ENCODE measurements around the gene SPINT4.
"Not testable (repeated sequence)": the region's sequence is repeated elsewhere in the genome, so short reads cannot be mapped to it uniquely, and the experiment has no call there.

The SPINT4 gene

DNA sequence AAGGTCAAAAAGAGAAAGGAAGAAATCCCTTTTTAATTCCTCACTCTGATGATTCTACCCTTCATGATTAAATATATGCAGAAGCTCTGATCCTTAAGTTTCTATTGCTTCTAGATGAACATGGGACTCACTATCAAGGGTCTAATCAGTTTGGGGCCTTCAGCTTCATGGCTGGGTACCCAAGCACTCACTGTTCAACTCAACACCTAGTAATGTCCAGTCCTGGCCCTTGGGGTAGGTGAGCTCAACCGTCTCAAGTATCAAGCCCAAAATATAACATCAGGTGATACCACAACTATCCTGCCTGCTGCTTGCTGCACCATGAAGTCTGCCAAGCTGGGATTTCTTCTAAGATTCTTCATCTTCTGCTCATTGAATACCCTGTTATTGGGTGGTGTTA lies at the start of gene SPINT4:
Gene SPINT4, plus strand, starts transcription at position 301 of the 400 bp plus-strand sequence. Its CDS starts 21 bp downstream, at position 322.
- intact Hi-C loops (cut with DNase I) = no loop called here
- DNase-seq = no peak

DNA sequence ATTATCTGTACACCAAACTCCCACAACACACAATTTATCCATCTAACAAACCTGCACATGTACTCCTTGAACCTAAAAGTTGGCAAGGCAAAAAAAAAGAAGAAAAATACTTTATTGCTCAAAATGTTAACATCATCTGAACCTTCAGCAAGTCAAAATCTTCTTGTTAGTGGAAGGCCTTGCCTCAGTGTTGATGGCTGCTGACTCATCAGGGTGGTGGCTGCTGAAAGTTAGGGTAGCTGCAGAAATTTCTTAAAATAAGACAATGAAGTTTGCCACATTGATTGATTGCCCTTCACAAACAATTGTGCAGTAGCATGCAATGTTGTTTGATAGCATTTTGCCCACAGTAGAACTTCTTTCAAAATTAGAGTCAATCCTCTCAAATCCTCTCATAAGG lies 49.4 kb upstream of the SPINT4 start:
- peak in 1 of 42 donors; percentile 5 for DNase-seq
- intact Hi-C loops (cut with DNase I) = no loop called here

GRCh38 chr20:45679650-45680049 lies 42.5 kb upstream of the SPINT4 start:
- DNase-seq = no peak
- intact Hi-C loops (cut with DNase I) = no loop called here

DNA sequence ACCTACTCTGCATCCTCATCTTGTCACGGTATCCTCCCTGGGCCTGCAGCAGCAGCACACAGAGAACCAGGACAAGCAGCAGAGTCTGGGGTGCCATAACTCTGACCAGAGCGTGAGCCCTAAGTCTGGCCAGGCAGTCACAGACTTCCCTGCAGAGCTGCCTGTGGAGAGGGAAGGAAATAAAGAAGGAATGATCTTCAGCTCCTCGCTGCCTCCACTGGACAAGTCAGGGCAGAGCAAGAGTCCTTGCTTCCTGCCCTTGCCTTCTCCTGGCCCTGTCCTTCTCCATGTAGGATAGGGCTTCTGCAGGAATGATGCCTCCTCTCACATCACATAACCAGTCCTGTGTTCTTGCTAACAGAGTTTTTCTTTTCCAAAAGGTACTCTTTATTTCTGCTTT lies 36.3 kb upstream of the SPINT4 start:
- intact Hi-C loops (cut with DNase I) = no loop called here
- no peak for DNase-seq

- intact Hi-C loops (cut with DNase I) = not testable (repeated sequence)
Observed at GRCh38 chr20:45693346-45693745, 28.8 kb upstream of the SPINT4 start.

DNA sequence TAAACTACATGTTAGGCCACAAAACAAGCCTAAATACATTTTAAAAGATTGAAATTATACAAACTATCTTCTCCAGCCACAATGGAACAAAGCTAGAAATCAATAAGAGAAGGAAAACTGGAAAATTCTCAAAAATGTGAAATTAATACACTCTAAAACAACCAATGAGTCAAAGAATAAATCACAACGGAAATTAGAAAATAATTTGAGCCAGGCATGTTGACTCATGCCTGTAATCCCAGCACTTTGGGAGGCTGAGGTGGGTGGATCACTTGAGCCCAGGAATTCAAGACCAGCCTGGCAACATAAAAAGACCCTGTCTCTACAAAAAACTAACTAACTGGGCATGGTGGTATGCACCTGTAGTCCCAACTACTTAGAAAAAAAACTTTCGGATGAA lies 26.7 kb upstream of the SPINT4 start:
- intact Hi-C loops (cut with DNase I) = no loop called here

More at GRCh38 chr20:45693346-45693745, 28.8 kb upstream of the SPINT4 start:
- DNase-seq = not testable (repeated sequence)

DNA sequence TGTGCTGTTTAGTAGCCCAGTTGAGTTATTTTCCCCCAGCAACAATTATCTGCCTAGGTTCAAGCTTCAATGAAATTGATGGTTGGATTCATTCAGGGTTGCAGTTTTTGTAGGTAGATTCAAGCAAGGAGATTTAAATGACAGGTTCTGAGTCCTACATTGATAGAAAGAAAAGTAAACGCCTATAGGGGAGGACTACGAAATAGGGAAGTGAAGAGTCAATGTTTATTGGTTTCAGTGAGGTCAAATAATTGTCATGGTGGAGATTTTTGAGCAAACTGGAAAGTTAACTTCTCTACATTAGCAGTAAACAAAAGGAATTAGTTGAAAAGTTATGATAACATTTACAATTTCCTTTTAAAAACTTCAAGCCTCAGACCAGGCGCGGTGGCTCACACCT lies 21.0 kb upstream of the SPINT4 start:
- no peak for DNase-seq
- intact Hi-C loops (cut with DNase I) = no loop called here

More for the DNA sequence above, 26.7 kb upstream of the SPINT4 start:
- no peak for DNase-seq

DNA sequence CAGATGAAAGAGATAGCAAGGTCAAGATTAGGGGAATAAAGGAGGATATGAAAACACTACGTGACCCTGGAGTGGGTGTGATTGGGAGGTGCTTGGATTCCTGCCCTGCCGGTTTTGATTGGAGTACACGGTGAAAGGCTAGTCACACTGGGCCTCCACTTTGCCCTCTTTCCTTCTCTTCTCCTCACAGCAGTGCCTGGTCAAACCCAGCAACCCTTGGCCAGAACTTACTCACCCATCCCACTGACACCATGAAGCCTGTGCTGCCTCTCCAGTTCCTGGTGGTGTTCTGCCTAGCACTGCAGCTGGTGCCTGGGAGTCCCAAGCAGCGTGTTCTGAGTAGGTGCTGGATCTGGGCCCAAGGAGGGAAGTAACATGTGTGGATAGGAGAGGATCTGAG lies 20.3 kb upstream of the SPINT4 start, which contains the start of gene WFDC13:
Gene WFDC13, plus strand, starts transcription at position 166 of the 400 bp plus-strand sequence. Its CDS starts 86 bp downstream, at position 252.
- no peak for DNase-seq
- intact Hi-C loops (cut with DNase I) = no loop called here

- intact Hi-C loops (cut with DNase I) = no loop called here
- DNase-seq = peak in 1 of 42 donors; percentile 1
Observed at GRCh38 chr20:45704969-45705637, 17.0 kb upstream of the SPINT4 start, which contains the start of gene WFDC10B. Gene WFDC10B (minus strand): TSS chr20:45705019. CDS start chr20:45685992, 19,027 bp downstream.

- intact Hi-C loops (cut with DNase I); DNase-seq: not testable (repeated sequence)
Observed at GRCh38 chr20:45716141-45716688, 5.9 kb upstream of the SPINT4 start.

GRCh38 chr20:45725134-45725533 lies 3.0 kb downstream of the SPINT4 start:
- no peak for DNase-seq
- intact Hi-C loops (cut with DNase I) = no loop called here

GRCh38 chr20:45727044-45727443 lies 4.9 kb downstream of the SPINT4 start:
- DNase-seq = no peak
- intact Hi-C loops (cut with DNase I) = no loop called here

- DNase-seq = no peak
- intact Hi-C loops (cut with DNase I) = no loop called here
Observed at GRCh38 chr20:45732199-45732598, 10.1 kb downstream of the SPINT4 start.

DNA sequence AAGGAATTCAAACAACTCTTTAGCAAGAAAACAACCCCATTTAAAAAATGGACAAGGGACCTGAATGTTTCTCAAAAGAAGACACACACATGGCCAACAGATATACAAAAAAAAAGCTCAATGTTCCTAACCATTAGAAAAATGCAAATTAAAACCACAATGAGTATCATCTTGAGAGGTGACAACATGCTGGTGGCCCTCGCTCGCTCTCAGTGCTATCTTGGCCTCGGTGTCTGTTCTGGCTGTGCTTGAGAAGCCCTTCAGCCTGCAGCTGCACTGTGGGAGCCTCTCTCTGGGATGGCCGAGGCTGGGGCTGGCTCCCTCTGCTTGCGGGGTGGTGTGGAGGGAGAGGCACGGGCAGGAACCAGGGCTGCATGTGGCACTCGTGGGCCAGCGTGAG lies 13.4 kb downstream of the SPINT4 start:
- no peak for DNase-seq
- intact Hi-C loops (cut with DNase I) = no loop called here

GRCh38 chr20:45735988-45736387 lies 13.8 kb downstream of the SPINT4 start:
- intact Hi-C loops (cut with DNase I) = no loop called here
- DNase-seq = no peak

GRCh38 chr20:45742596-45742995 lies 20.4 kb downstream of the SPINT4 start:
- DNase-seq = no peak
- intact Hi-C loops (cut with DNase I) = no loop called here

- intact Hi-C loops (cut with DNase I) = no loop called here
- DNase-seq = no peak
Observed at GRCh38 chr20:45745015-45745414, 22.9 kb downstream of the SPINT4 start.

GRCh38 chr20:45751721-45752120 lies 29.6 kb downstream of the SPINT4 start:
- intact Hi-C loops (cut with DNase I) = no loop called here

GRCh38 chr20:45752746-45753145 lies 30.6 kb downstream of the SPINT4 start:
- intact Hi-C loops (cut with DNase I) = no loop called here
- no peak for DNase-seq

More at GRCh38 chr20:45751721-45752120, 29.6 kb downstream of the SPINT4 start:
- no peak for DNase-seq

DNA sequence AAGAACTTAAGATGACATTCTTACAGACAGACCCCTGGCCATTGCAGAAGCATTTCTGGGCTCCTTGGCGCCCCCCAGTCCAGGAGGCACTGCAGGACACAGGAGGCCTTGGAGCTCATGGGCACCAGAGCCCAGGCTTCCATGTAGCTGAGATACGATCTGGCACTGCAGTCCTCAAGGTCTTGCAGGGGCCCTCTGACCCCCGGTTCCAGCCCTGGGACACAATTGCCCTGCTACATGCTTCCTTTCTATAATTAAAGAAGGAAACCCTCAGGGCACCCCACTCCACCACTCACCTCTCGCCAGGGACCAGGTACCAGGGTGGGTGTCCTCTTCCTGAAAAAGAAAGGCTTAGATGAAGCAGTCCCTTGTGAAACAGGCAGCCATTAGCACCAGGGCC lies 35.9 kb downstream of the SPINT4 start:
- no peak for DNase-seq
- intact Hi-C loops (cut with DNase I) = no loop called here

DNA sequence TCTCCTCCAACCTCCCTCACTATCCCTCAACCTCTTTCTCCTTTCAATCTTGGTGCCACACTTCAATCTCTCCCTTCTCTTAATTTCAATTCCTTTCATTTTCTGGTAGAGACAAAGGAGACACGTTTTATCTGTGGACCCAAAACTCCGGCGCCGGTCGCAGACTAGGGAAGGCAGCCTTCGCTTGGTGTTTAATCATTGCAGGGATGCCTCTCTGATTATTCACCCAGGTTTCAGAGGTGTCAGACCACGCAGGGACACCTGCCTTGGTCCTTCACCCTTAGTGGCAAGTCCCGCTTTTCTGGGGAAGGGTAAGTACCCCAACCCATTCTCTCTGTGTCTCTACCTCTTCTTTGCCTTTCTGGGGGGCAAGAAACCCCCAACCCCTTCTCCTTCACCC lies 37.8 kb downstream of the SPINT4 start:
- intact Hi-C loops (cut with DNase I); DNase-seq: not testable (repeated sequence)

Data from head of caudate nucleus (tissue), 42 donors.